Body of pancreas (tissue), 4 donors: ENCODE results near the gene RUSC1. TPM values are rescaled to one million over a fixed set of nuclear protein-coding genes. Genes with fewer than 3 reads are reported as not detected.

Source experiments
- ATAC-seq: fragments of 150-250 bp; one replicate; pipeline ENCODE4 v1.9.1; 2016
- DNase-seq, 4 donors: peaks; one replicate each; pipeline ENCODE4 v3.0.0-alpha.2; 2019
- H3K27ac ChIP-seq, 4 donors: fragments of 200-600 bp; sonication (generic); 1 replicate in 3 of 4; 2 replicates in 1 of 4; pipeline versions ENCODE4 v1.5.1 to v1.6.1; 2016 to 2019; ENCODE audit warnings: mild to moderate bottlenecking in 1 of 4, mixed read lengths in 1 of 4, moderate library complexity in 1 of 4
- H3K27me3 ChIP-seq, 2 donors: fragments of 200-600 bp; sonication (generic); one replicate each; pipeline ENCODE4 v1.6.0; 2016; ENCODE audit warnings: mild to moderate bottlenecking in 1 of 2
- H3K36me3 ChIP-seq, 2 donors: fragments of 200-600 bp; sonication (generic); replicated peaks in 1 of 2; 2 replicates each; pipeline ENCODE4 v1.5.1; 2016; ENCODE audit warnings: low read depth in 2 of 2; ENCODE audit not compliant: insufficient read depth in 1 of 2
- H3K4me1 ChIP-seq: fragments of 200-600 bp; sonication (generic); one replicate; pipeline ENCODE4 v1.6.0; 2016
- H3K4me3 ChIP-seq, 2 donors: fragments of 200-600 bp; sonication (generic); 1 replicate in 1 of 2; 2 replicates in 1 of 2; pipeline ENCODE4 v1.5.1; 2016 to 2019
- H3K9me3 ChIP-seq, 3 donors: fragments of 200-600 bp; sonication (generic); 1 replicate in 2 of 3; 2 replicates in 1 of 3; pipeline ENCODE4 v1.5.1; 2016
- CTCF ChIP-seq, 7 experiments: fragments of 450-650 bp in 4 of 7; fragments of 200-600 bp in 3 of 7; sonication (generic) in 3 of 7; IDR thresholded peaks; one replicate each; pipeline ENCODE4 v1.5.1; 2016 to 2019; ENCODE audit warnings: antibody characterized with exemption in 7 of 7
- POLR2A ChIP-seq, 3 donors: fragments of 450-650 bp; IDR thresholded peaks; one replicate each; pipeline ENCODE4 v1.6.1; 2016; ENCODE audit warnings: antibody characterized with exemption in 3 of 3, mild to moderate bottlenecking in 2 of 3
- WGBS, 2 donors: methylation state at CpG; one replicate each; pipeline ENCODE4 v1.1.5; 2017; 5-methylcytosine and 5-hydroxymethylcytosine counted together
- intact Hi-C: fragments of 100-400 bp; cut with DNase I; formaldehyde crosslinking; loops from one replicate; pipeline ENCODE4 v1.15.1; 2023
- total RNA-seq, 2 donors: library from RNA; depleted of rRNA; stranded (reverse); fragments of >200 nt; gene quantifications; one replicate each; pipeline ENCODE4 v1.1.0, GENCODE V29; 2016

RUSC1 gene
- total RNA-seq, 2 donors from 2014 or later: 19.4 to 21.3 TPM

GRCh38 chr1:155295183-155295941, 25.3 kb upstream of the RUSC1 start:
- H3K36me3 ChIP-seq: no peaks in the 10 kb centered on the region
- WGBS, 2 donors: 14 to 50% methylated on average over 8 to 47 of the region's 47 CpGs
- TF ChIP-seq POLR2A (IDR thresholded peaks at IDR 0.05): no peak
- no peak for TF ChIP-seq CTCF (IDR thresholded peaks at IDR 0.05)
- ATAC-seq (no peak), DNase-seq (no peak)
- no peaks in the 10 kb centered on the region for H3K9me3 ChIP-seq
- H3K27me3 ChIP-seq: peaks cover 0 to 8% of the 10 kb centered on the region in 2 donors
- H3K27ac ChIP-seq: no peak overlapping the region
- no peak overlapping the region for H3K4me3 ChIP-seq
- intact Hi-C loops: no loop called here
- peaks cover 10% of the 10 kb centered on the region for H3K4me1 ChIP-seq

DNA sequence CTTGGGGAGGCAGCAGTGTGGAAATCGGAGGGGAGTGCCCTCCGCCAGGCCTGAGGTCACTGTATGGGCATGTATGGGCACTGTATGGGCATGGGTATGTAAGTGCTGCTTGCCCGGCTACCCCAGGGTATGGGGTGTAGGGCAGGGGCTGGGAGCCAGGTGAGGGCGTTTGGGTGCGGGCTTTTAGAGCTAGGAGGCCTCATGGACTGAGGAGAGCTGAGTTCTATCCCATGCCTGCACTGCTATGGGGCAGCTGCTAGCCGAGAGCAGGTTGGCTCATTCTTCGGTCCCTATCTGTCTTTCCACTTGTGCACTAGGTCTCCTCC, 24.8 kb upstream of the RUSC1 start:
- H3K36me3 ChIP-seq: no peaks in the 10 kb centered on the region
- 85 to 87% methylated on average over 5 to 7 of the region's 7 CpGs for WGBS, 2 donors
- DNase-seq: no peak
- no peak for TF ChIP-seq CTCF (IDR thresholded peaks at IDR 0.05)
- no peak for TF ChIP-seq POLR2A (IDR thresholded peaks at IDR 0.05)
- peaks cover 0 to 8% of the 10 kb centered on the region in 2 donors for H3K27me3 ChIP-seq
- intact Hi-C loops: no loop called here
- no peak overlapping the region for H3K4me3 ChIP-seq
- peaks cover 10% of the 10 kb centered on the region for H3K4me1 ChIP-seq
- H3K27ac ChIP-seq: no peak overlapping the region
- H3K9me3 ChIP-seq: no peaks in the 10 kb centered on the region
- ATAC-seq: no peak

DNA sequence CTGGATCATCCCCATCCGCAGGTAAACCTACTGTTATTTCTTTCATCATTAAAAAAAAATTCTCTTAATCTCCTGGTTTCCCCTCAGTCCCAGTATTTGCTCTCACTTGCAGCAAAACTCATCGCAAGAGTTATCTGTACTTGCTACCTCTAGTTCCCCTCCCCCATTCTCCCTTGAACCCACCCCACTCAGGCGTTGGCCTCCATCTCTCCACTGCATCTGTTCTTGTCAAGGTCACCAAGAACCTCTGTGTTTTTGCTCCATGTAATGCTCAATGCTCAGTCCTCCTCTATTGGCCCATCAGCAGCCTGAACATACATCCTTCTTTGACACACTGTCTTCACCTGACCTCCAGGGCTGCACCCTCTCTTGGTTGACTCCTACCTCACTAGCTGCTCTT, 24.0 kb upstream of the RUSC1 start:
- ATAC-seq: no peak
- Histone ChIP-seq H3K36me3 (no peaks in the 10 kb centered on the region), H3K9me3 (no peaks in the 10 kb centered on the region), H3K27ac (no peak overlapping the region), H3K4me1 (peaks cover 10% of the 10 kb centered on the region), H3K27me3 (peaks cover 0 to 8% of the 10 kb centered on the region in 2 donors), H3K4me3 (no peak overlapping the region)
- 66 to 76% methylated on average over 3 of the region's 3 CpGs for WGBS, 2 donors
- TF ChIP-seq POLR2A (IDR thresholded peaks at IDR 0.05) (no peak), CTCF (IDR thresholded peaks at IDR 0.05) (no peak)
- intact Hi-C loops: no loop called here
- DNase-seq: no peak

DNA sequence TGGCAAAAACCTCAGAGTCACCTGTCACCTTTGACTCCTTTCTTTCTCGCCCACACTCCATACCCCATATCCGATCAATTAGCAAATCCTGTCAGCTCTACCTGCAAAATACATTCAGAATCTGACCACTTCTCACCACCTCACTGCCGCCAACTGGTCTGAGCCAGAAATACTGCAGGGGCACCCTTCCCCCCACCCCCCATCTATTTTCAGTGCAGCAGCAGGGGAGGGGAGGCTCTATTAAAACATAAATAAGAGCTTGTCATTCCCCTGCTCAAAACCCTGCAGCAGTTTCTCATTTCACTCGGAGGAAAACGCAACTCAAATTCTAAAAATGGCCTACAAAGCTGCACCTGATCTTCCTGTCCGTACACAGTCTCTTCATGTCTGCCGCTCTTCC, 23.3 kb upstream of the RUSC1 start:
- ATAC-seq (no peak), DNase-seq (no peak)
- Histone ChIP-seq H3K27ac (no peak overlapping the region), H3K36me3 (no peaks in the 10 kb centered on the region), H3K4me3 (no peak overlapping the region), H3K27me3 (peaks cover 0 to 8% of the 10 kb centered on the region in 2 donors), H3K9me3 (no peaks in the 10 kb centered on the region), H3K4me1 (peaks cover 10% of the 10 kb centered on the region)
- WGBS, 2 donors: 78 to 84% methylated on average over 7 of the region's 7 CpGs
- TF ChIP-seq POLR2A (IDR thresholded peaks at IDR 0.05) (no peak), CTCF (IDR thresholded peaks at IDR 0.05) (no peak)
- intact Hi-C loops: no loop called here

DNA sequence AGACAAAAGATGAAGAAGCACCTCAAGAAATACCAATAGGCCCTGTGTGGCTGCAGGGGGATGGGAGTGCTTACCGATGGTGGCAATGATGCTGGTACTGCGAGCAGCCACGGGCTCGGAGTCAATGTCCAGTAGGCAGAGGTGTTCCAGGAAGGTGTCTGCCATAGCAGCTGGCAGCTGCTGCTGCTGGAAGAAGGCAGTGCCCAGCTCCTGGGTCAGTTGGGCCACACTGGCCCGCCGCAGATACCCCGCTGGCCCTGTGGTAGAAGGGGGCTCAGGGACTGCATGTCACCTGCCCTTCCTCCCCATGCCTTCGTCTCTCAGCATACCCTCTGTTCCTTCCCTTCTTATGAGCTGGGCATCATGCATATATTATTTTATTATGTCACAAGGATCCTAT, 20.7 kb upstream of the RUSC1 start:
- 82 to 94% methylated on average over 8 of the region's 8 CpGs for WGBS, 2 donors
- H3K27ac ChIP-seq: no peak overlapping the region
- no peak overlapping the region for H3K4me3 ChIP-seq
- no peaks in the 10 kb centered on the region for H3K9me3 ChIP-seq
- no peak for TF ChIP-seq CTCF (IDR thresholded peaks at IDR 0.05)
- TF ChIP-seq POLR2A (IDR thresholded peaks at IDR 0.05): no peak
- DNase-seq (no peak), ATAC-seq (no peak)
- H3K27me3 ChIP-seq: peaks cover 0 to 3% of the 10 kb centered on the region in 2 donors
- intact Hi-C loops: no loop called here
- no peaks in the 10 kb centered on the region for H3K36me3 ChIP-seq
- H3K4me1 ChIP-seq: peaks cover 7% of the 10 kb centered on the region
